ENCODE data around the gene RAPSN.

Gene RAPSN

GRCh38 chr11:47388697-47389576, 60.0 kb downstream of the RAPSN start:
- no peak for DNase-seq (ENCODE audit: low read depth)

GRCh38 chr11:47387944-47388696, 60.8 kb downstream of the RAPSN start:
- DNase-seq (ENCODE audit: low read depth), result no peak

All from stromal cell of bone marrow (primary cell).